ENCODE results near the gene NTRK1. TPM values are rescaled to one million over a fixed set of nuclear protein-coding genes. Genes with fewer than 3 reads are reported as not detected.

NTRK1 gene
- total and polyA plus RNA-seq, 8 donors, result 0.20 to 1.1 (median 0.49) TPM

DNA sequence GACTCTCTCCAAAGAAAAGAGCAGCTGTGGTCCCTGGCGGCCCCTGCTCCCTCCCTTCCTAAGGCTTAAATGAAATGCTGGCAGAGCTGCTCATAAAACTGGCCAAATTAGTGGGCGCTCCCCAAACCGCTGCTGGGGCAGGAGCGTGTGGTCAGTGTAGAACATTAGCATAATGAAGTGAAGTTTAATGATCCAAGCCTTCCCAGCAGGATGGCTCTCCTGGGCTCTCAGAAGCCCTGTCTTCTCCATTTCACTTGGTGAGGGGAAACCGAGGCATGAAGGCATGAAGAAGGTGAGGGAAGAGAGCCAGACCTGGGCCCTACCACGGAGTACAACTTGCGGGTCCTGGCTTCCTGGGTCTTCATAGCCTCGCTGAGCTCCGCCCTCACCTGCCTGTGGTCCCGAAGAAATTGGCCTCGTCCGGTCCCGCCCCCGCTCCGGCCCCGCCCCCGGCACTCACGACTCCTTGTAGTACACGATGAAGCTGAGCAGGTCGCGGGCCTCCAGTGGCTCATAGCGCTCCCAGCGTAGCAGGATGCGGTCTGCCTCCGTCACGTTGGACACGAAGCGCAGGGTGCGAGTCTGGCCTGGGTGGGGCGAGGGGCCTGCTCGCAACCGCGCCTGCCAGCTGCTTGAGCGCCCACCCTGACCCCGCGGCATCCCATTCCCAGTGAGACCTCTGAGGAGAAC lies 12.1 kb upstream of the NTRK1 start:
- H3K4me3 ChIP-seq, result no peak overlapping the region
- no peaks in the 10 kb centered on the region for H3K27me3 ChIP-seq
- no peak overlapping the region for H3K27ac ChIP-seq
- intact Hi-C loops (cut with DNase I), result no loop called here
- TF ChIP-seq, protein P1, sequence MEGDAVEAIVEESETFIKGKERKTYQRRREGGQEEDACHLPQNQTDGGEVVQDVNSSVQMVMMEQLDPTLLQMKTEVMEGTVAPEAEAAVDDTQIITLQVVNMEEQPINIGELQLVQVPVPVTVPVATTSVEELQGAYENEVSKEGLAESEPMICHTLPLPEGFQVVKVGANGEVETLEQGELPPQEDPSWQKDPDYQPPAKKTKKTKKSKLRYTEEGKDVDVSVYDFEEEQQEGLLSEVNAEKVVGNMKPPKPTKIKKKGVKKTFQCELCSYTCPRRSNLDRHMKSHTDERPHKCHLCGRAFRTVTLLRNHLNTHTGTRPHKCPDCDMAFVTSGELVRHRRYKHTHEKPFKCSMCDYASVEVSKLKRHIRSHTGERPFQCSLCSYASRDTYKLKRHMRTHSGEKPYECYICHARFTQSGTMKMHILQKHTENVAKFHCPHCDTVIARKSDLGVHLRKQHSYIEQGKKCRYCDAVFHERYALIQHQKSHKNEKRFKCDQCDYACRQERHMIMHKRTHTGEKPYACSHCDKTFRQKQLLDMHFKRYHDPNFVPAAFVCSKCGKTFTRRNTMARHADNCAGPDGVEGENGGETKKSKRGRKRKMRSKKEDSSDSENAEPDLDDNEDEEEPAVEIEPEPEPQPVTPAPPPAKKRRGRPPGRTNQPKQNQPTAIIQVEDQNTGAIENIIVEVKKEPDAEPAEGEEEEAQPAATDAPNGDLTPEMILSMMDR (IDR thresholded peaks at IDR 0.05), result no peak
- WGBS, 2 donors, result 37 to 44% methylated on average over 34 to 36 of the region's 36 CpGs
- H3K9me3 ChIP-seq, result no peaks in the 10 kb centered on the region
- no peaks in the 10 kb centered on the region for H3K36me3 ChIP-seq
- FAIRE-seq (no peak), DNase-seq (peak in 2 of 6 donors; percentile 16 to 69), ATAC-seq (no peak)
- H3K4me1 ChIP-seq, result peaks cover 0 to 9% (median 8%) of the 10 kb centered on the region in 3 donors

DNA sequence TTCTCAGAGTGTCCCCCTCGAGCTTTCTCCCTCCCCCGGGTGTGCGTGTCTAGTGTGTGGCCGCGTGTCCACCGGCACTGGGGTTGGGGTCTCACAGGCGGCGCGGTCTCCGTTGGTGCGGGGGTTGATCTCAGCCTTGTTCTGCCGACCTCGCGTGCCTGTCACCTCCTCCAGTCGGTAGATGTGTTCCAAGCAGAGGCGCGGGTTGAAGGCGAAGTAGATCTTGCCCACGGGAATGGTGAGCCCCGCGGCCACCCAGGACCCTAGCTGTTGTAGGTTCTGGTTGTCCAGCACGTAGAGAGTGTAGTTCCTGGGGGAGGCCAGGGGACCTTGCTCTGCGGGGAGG lies 11.5 kb upstream of the NTRK1 start:
- Histone ChIP-seq H3K9me3 (no peaks in the 10 kb centered on the region), H3K4me1 (peaks cover 0 to 9% (median 8%) of the 10 kb centered on the region in 3 donors), H3K27ac (no peak overlapping the region), H3K4me3 (no peak overlapping the region), H3K36me3 (no peaks in the 10 kb centered on the region), H3K27me3 (no peaks in the 10 kb centered on the region)
- intact Hi-C loops (cut with DNase I), result no loop called here
- FAIRE-seq, result no peak
- peak in 1 of 6 donors; percentile 51 for DNase-seq
- TF ChIP-seq, protein P1 (IDR thresholded peaks at IDR 0.05), result no peak
- ATAC-seq, result no peak
- WGBS, 2 donors, result 57 to 62% methylated on average over 23 of the region's 23 CpGs

DNA sequence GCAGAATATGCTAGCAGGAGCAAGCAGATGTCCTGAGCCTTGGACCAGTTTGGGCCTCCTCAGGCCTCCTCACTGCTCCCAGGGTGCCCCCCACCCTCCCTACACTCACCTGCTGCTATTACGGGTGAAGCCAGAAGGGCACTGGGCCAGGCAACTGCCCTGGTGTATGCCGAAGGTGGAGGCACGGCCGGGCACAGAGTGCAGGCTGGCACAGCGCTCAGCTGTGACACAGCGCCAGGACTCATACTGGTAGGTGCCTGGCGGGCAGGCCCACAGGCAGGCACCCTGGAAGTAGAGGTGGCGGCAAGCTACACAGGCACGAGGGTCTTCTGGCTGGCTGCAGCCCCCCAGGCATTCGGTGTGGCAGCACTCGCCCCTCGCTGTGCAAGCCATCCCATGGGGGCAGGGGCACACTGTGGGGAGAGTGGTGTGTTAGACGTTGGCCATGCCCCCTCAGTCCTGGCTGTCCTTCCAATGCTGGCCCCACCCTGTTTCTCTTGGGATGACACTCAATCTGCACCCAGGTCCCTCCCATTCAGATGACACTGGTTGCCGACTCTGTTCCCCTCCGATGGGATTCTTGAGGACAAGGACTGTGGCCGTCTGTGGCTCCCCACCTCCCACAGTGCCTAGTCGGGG lies 8.8 kb upstream of the NTRK1 start:
- DNase-seq (peak; percentile 82 to 97 (median 90)), ATAC-seq (peak; percentile 90 to 93 (median 91)), FAIRE-seq (no peak)
- Histone ChIP-seq H3K36me3 (no peaks in the 10 kb centered on the region), H3K9me3 (no peaks in the 10 kb centered on the region), H3K27me3 (no peaks in the 10 kb centered on the region), H3K27ac (peak overlapping the region; percentile 35 to 83 (median 79)), H3K4me1 (peaks cover 0 to 9% (median 8%) of the 10 kb centered on the region in 3 donors), H3K4me3 (no peak overlapping the region)
- TF ChIP-seq, protein P1 (IDR thresholded peaks at IDR 0.05), result no peak
- intact Hi-C loops (cut with DNase I), result no loop called here
- WGBS, 2 donors, result 29 to 38% methylated on average over 17 of the region's 17 CpGs

DNA sequence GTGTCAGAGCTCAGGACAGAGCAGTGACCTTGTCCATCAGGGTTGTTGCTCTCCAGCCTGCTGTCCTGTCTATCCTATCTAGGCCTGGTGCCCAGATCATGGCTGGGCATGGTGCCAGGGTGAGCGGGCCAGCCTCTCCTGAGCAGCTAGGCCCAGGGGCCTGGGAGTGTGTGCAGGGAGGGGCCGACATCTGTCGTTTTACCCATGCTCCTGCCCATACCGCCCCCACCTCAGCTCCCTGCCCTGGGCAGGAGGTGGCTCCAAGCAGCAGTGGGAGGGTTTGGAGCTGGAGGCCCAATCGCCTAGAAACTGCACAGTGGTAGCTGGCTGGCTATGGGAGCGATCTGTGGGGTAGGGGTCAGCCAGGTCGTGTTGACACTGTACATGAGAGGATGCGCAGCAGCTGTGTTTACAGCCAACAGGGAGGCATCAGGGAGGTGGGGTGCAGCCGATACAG lies 8.2 kb upstream of the NTRK1 start:
- no peak overlapping the region for H3K4me3 ChIP-seq
- H3K9me3 ChIP-seq, result no peaks in the 10 kb centered on the region
- WGBS, 2 donors, result 11 to 21% methylated on average over 9 of the region's 9 CpGs
- intact Hi-C loops (cut with DNase I), result no loop called here
- TF ChIP-seq, protein P1 (IDR thresholded peaks at IDR 0.05), result no peak
- H3K27me3 ChIP-seq, result no peaks in the 10 kb centered on the region
- DNase-seq (peak; percentile 95 to 99 (median 98)), FAIRE-seq (no peak), ATAC-seq (peak; percentile 88 to 94 (median 94))
- no peaks in the 10 kb centered on the region for H3K36me3 ChIP-seq
- peak overlapping the region; percentile 35 to 83 (median 79) for H3K27ac ChIP-seq
- H3K4me1 ChIP-seq, result peaks cover 0 to 9% (median 8%) of the 10 kb centered on the region in 3 donors

DNA sequence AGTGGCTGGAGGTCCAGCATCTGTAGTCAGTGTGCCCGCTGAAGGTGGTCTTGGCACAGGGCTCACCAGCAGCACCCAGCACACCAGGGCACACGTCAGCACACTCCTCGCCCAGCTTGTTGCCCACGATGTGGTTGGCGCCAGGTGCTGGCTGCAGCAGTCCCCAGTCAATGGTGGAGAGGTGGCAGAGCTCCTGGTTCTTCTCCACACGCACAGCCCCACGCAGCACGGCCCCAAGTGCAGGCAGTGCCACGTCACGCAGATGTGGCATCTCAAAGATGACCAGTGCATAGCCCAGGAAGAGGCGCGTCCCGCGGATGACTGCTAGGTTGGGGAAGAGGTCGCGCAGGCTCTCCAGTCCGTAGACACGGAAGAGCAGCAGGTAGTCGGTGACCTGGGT lies 6.9 kb upstream of the NTRK1 start:
- no peaks in the 10 kb centered on the region for H3K36me3 ChIP-seq
- ATAC-seq, result no peak
- H3K27me3 ChIP-seq, result no peaks in the 10 kb centered on the region
- FAIRE-seq, result no peak
- no peak for DNase-seq
- no peak overlapping the region for H3K27ac ChIP-seq
- H3K9me3 ChIP-seq, result no peaks in the 10 kb centered on the region
- intact Hi-C loops (cut with DNase I), result no loop called here
- 95 to 98% methylated on average over 19 of the region's 19 CpGs for WGBS, 2 donors
- peaks cover 1 to 10% (median 8%) of the 10 kb centered on the region in 3 donors for H3K4me1 ChIP-seq
- H3K4me3 ChIP-seq, result no peak overlapping the region
- TF ChIP-seq, protein P1 (IDR thresholded peaks at IDR 0.05), result no peak

All from pancreas (tissue), 10 donors.